ENCODE results near the gene VPS16.

The VPS16 gene

DNA sequence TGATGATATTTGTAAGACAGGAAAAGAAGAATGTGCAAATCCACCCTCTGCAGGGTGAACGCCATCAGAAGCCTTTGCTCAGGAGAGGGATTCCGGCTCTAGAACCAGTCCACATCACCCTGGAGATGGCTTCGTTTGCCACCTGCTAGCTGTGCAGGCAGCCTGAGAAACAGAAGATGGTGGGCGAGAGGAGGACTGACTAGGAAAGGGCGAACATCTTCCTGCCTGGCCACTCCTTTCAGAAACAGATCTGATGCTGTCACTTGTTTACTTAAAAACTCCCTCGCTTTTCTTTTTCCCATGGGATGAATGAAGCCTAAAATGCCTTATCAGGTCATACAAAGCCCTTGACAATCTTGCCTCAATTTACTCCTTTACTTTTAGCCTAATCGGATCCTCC lies 33.9 kb downstream of the VPS16 start:
- H3K27me3 ChIP-seq (replicated peaks; ENCODE audit: control insufficient read depth, insufficient read depth, low read length): no peaks in the 10 kb centered on the region
- H3K9me3 ChIP-seq (ENCODE audit: control insufficient read depth, low read length): no peaks in the 10 kb centered on the region
- H3K9ac ChIP-seq (ENCODE audit: low read length): peak overlapping the region; percentile 91
- H3K36me3 ChIP-seq (ENCODE audit: control insufficient read depth, insufficient read depth, low read length, severe bottlenecking): no peaks in the 10 kb centered on the region
- H3K4me1 ChIP-seq (ENCODE audit: control insufficient read depth, insufficient read depth, low read length): peaks cover 51% of the 10 kb centered on the region
- peak; percentile 22 for DNase-seq (ENCODE audit: low read depth)
- peak overlapping the region; percentile 96 for H3K4me3 ChIP-seq (ENCODE audit: low read length)

DNA sequence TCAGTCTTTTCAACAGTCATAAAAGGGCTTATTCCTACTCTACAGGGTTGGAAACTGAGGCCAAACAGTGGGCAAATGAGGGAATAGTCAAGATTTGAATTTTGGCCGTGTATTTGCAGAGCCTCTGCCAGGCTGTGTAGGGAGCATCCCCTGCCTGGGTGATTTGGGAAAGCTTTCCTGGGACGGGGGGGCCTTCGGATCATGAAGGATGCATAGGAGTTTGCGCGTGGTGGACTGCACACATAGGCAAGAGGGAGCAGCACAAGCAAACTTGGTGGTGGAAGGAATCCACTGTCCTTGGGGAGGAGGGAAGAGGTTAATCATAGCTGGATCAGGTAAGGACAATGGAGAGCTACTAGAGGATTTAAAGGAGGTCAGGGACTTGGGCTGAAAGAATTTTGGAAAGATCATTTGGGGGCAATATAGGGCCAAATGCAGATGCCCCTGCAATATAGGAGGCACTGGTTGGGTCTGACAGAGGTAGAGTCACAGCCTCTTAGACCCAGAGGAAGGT lies 35.2 kb downstream of the VPS16 start:
- H3K4me3 ChIP-seq (ENCODE audit: low read length): no peak overlapping the region
- peaks cover 50% of the 10 kb centered on the region for H3K4me1 ChIP-seq (ENCODE audit: control insufficient read depth, insufficient read depth, low read length)
- DNase-seq (ENCODE audit: low read depth): no peak
- H3K36me3 ChIP-seq (ENCODE audit: control insufficient read depth, insufficient read depth, low read length, severe bottlenecking): no peaks in the 10 kb centered on the region
- no peak overlapping the region for H3K9ac ChIP-seq (ENCODE audit: low read length)
- no peaks in the 10 kb centered on the region for H3K9me3 ChIP-seq (ENCODE audit: control insufficient read depth, low read length)
- H3K27me3 ChIP-seq (replicated peaks; ENCODE audit: control insufficient read depth, insufficient read depth, low read length): no peaks in the 10 kb centered on the region

DNA sequence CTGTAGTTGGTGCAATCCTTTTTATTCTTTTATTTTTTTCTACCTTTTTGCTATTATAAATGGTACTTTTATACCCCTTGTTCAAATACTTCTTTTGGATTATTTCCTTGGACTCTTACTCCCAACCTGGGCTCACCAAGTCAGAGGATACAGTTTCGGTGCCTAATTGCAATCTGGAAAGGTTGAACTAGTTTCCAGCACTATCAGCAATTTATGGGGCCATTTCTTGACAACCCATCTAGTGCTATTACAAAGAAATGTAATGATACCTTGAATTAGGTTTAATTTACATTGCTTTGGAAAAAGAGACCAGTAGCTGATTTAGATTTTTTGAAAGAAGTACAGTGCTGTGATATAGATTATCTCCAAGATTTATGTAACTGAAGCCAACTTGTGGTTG lies 38.0 kb downstream of the VPS16 start:
- no peaks in the 10 kb centered on the region for H3K36me3 ChIP-seq (ENCODE audit: control insufficient read depth, insufficient read depth, low read length, severe bottlenecking)

DNA sequence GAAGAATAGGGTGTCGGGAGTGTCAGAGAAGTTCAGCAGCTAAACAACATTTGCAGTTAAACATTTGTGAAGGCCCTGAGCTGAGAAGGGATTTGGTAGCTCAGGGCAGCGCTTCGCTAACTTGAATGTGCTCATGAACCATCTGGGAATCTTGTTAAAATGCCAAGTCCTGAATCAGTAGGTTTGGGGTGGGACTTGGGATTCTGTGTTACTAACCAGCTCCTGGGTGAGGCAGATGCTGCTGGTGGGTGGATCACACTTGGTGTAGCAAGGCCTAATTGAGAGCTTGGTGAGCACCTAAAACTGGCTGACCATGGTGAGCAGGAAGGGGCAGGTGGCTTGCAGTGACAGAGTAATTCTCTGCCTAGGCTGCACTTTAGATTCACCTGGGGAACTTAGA lies 38.6 kb downstream of the VPS16 start:
- no peaks in the 10 kb centered on the region for H3K9me3 ChIP-seq (ENCODE audit: control insufficient read depth, low read length)
- no peak overlapping the region for H3K9ac ChIP-seq (ENCODE audit: low read length)
- no peaks in the 10 kb centered on the region for H3K27me3 ChIP-seq (replicated peaks; ENCODE audit: control insufficient read depth, insufficient read depth, low read length)
- H3K36me3 ChIP-seq (ENCODE audit: control insufficient read depth, insufficient read depth, low read length, severe bottlenecking): no peaks in the 10 kb centered on the region
- peak; percentile 72 for DNase-seq (ENCODE audit: low read depth)
- peaks cover 32% of the 10 kb centered on the region for H3K4me1 ChIP-seq (ENCODE audit: control insufficient read depth, insufficient read depth, low read length)
- H3K4me3 ChIP-seq (ENCODE audit: low read length): no peak overlapping the region

More for the DNA sequence above, 38.0 kb downstream of the VPS16 start:
- H3K9me3 ChIP-seq (ENCODE audit: control insufficient read depth, low read length): no peaks in the 10 kb centered on the region
- H3K9ac ChIP-seq (ENCODE audit: low read length): no peak overlapping the region
- H3K4me3 ChIP-seq (ENCODE audit: low read length): no peak overlapping the region
- DNase-seq (ENCODE audit: low read depth): no peak
- no peaks in the 10 kb centered on the region for H3K27me3 ChIP-seq (replicated peaks; ENCODE audit: control insufficient read depth, insufficient read depth, low read length)
- peaks cover 28% of the 10 kb centered on the region for H3K4me1 ChIP-seq (ENCODE audit: control insufficient read depth, insufficient read depth, low read length)

DNA sequence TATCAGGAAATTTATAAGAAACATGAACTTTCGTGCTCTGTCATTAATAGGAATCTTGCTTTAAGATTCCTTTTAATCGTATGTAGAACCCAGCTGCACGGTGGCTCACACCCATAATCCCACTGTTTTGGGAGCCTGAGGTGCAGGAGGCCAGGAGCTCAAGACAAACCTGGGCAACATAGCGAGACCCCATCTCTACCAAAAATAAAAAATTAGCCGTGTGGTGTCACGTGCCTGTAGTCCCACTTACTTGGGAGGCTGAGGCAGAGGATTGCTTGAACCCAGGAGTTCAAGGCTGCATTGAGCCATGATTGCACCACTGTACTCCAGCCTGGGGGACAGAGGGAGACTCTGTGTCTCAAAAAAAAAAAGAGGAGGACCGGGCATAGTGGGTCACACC lies 40.1 kb downstream of the VPS16 start:
- H3K36me3 ChIP-seq (ENCODE audit: control insufficient read depth, insufficient read depth, low read length, severe bottlenecking): no peaks in the 10 kb centered on the region
- H3K9ac ChIP-seq (ENCODE audit: low read length): no peak overlapping the region

DNA sequence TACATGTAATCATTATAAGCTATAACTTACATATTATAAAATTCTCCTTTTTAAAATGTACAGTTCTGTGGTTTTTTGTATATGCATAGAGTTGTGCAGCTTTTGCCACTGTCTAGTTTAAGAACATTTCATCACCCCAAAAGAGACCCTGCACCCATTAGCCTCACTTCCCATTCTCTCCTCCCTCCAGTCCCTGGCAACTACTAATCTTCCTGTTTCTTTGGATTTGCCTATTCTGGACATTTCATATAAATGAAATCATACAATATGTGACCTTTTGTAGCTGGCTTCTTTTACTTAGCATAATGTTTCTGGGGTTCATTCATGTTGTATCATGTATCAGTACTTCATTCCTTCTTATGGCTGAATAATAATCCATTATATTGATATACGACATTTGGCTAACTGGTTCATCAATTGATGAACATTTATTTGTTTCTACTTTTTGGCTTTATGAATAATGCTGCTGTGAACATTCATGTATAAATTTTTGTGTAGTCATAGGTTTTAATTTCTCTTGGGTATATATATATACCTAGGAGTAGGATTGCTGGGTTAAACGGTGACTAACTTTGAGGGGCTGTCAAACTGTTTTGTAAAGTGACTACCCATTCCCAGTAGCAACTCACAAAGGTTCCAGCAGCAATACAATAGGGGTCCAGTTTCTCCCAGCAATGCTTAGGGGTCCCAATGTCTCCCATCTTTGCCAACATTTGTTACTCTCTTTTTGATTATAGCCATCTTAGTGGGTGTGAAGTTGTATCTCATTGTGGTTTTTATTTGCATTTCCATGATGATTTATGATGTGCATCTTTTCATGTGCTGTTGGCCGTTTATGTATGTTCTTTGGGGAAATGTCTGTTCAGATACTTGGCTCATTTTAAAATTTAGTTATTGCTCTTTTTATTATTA lies 43.4 kb downstream of the VPS16 start:
- Histone ChIP-seq H3K9me3 (ENCODE audit: control insufficient read depth, low read length) (no peaks in the 10 kb centered on the region), H3K36me3 (ENCODE audit: control insufficient read depth, insufficient read depth, low read length, severe bottlenecking) (no peaks in the 10 kb centered on the region), H3K27me3 (replicated peaks; ENCODE audit: control insufficient read depth, insufficient read depth, low read length) (no peaks in the 10 kb centered on the region), H3K9ac (ENCODE audit: low read length) (no peak overlapping the region), H3K4me1 (ENCODE audit: control insufficient read depth, insufficient read depth, low read length) (peaks cover 20% of the 10 kb centered on the region), H3K4me3 (ENCODE audit: low read length) (no peak overlapping the region)
- no peak for DNase-seq (ENCODE audit: low read depth)

More for the DNA sequence above, 40.1 kb downstream of the VPS16 start:
- no peak overlapping the region for H3K4me3 ChIP-seq (ENCODE audit: low read length)
- H3K27me3 ChIP-seq (replicated peaks; ENCODE audit: control insufficient read depth, insufficient read depth, low read length): no peaks in the 10 kb centered on the region
- DNase-seq (ENCODE audit: low read depth): no peak
- no peaks in the 10 kb centered on the region for H3K9me3 ChIP-seq (ENCODE audit: control insufficient read depth, low read length)
- H3K4me1 ChIP-seq (ENCODE audit: control insufficient read depth, insufficient read depth, low read length): peaks cover 20% of the 10 kb centered on the region

DNA sequence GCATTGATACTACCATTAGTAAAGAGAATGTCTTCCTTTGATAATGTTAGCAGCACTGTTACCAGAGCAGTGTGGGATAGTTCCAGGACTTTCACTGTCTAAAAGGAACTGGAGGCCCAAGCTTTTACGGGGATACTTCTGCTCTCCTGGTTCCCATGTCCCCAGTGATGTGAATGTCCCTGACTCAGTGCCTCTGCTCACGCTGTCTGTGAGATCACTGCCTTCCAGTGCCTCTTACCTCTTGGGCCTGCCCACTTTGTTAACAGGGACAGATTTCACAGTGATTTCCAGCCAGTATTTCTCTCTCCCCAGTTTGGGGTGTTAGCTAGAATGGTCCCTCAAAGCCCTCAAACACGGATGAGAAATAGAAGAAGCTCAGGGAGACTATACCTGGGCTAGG lies 47.2 kb downstream of the VPS16 start:
- Histone ChIP-seq H3K27me3 (replicated peaks; ENCODE audit: control insufficient read depth, insufficient read depth, low read length) (no peaks in the 10 kb centered on the region), H3K9ac (ENCODE audit: low read length) (no peak overlapping the region), H3K4me3 (ENCODE audit: low read length) (no peak overlapping the region), H3K9me3 (ENCODE audit: control insufficient read depth, low read length) (no peaks in the 10 kb centered on the region), H3K4me1 (ENCODE audit: control insufficient read depth, insufficient read depth, low read length) (peaks cover 18% of the 10 kb centered on the region), H3K36me3 (ENCODE audit: control insufficient read depth, insufficient read depth, low read length, severe bottlenecking) (no peaks in the 10 kb centered on the region)
- no peak for DNase-seq (ENCODE audit: low read depth)

DNA sequence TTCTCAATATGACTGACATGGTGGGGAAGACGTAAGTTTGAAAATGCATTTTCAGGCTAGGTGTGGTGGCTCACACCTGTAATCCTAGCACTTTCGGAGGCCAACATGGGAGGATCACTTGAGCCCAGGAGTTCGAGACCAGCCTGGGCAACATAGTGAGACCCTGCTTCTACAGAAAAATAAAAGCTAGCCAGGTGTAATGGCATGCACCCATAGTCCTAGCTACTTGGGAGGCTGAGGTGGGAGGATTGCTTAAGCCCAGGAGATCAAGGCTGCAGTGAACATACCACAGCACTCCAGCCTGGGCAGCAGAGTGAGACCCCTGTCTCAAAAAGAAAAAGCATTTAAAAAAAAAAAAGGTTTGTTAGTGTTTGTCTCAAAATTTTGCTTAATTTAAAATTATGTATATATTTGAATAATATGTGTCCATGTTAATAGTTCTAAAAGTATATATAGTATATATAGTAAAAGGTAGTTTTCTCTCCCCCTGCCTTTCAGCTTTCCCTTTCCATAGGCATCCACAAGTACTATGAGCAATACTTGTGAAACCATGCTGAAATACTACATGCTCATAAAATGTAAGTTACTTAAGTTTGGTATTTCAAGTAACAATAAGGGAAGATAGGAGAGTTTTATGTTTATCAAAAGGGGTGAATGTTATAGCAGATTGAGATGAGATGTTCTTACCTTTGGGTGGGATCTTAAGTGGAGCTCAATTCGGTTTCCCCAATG lies 47.8 kb downstream of the VPS16 start:
- no peaks in the 10 kb centered on the region for H3K27me3 ChIP-seq (replicated peaks; ENCODE audit: control insufficient read depth, insufficient read depth, low read length)
- H3K9ac ChIP-seq (ENCODE audit: low read length): no peak overlapping the region
- DNase-seq (ENCODE audit: low read depth): no peak
- no peak overlapping the region for H3K4me3 ChIP-seq (ENCODE audit: low read length)
- H3K4me1 ChIP-seq (ENCODE audit: control insufficient read depth, insufficient read depth, low read length): peaks cover 18% of the 10 kb centered on the region
- H3K9me3 ChIP-seq (ENCODE audit: control insufficient read depth, low read length): no peaks in the 10 kb centered on the region
- no peaks in the 10 kb centered on the region for H3K36me3 ChIP-seq (ENCODE audit: control insufficient read depth, insufficient read depth, low read length, severe bottlenecking)

DNA sequence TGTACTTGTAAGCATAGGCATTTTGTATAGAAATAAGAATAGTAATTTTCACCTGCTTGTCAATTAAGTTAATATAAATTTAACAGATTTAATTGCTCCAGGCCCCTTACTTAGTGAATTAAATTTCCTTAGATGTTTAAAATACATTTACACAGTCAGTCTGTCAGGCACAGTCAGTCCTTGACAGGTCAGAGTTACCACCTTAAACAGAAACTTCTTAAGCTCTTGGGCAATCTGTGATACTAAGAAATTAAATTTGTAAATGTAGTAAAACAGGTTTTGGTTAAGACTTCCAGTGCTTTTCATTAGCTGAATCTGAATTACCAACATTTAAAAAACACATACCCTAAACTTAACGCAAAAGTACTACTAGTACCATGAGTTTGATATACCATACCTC lies 48.7 kb downstream of the VPS16 start:
- Histone ChIP-seq H3K9me3 (ENCODE audit: control insufficient read depth, low read length) (no peaks in the 10 kb centered on the region), H3K4me3 (ENCODE audit: low read length) (no peak overlapping the region), H3K4me1 (ENCODE audit: control insufficient read depth, insufficient read depth, low read length) (peaks cover 14% of the 10 kb centered on the region), H3K27me3 (replicated peaks; ENCODE audit: control insufficient read depth, insufficient read depth, low read length) (no peaks in the 10 kb centered on the region), H3K36me3 (ENCODE audit: control insufficient read depth, insufficient read depth, low read length, severe bottlenecking) (no peaks in the 10 kb centered on the region), H3K9ac (ENCODE audit: low read length) (no peak overlapping the region)
- DNase-seq (ENCODE audit: low read depth): no peak

DNA sequence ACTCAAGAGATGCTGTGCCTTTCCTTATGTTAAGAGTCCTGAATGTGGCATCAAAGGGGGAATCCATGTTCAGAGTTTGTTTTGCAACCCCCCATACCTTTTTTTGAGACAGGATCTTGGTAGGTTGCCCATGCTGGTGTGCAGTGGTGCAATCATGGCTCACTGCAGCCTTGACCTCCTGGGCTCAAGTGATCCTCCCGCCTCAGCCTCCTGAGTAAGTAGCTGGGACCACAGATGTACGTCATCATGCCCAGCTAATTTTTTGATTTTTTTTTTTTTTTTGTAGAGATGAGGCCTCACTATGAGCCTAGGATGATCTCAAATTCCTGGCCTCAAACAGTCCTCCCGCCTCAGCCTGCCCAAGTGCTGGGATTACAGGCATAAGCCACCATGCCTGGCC lies 49.3 kb downstream of the VPS16 start:
- no peak for DNase-seq (ENCODE audit: low read depth)

DNA sequence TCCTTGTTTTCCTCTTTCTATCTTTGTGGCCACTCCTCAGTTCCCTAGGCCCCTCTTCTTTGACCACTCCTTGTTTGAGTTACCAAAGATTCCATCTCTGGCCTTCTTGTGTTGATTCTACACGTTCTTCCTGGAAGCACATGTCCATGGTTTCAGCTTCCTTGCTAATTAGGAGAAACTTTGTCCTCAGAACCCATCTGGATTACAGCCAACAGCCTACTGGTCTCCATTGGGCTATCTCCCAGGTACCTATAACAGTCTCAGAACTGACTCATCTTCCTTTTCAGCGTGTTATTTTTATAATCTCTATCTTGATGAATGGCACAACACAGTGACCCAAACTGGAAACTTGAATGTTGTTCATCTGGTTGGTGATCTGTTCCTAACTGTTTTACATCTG lies 50.2 kb downstream of the VPS16 start:
- Histone ChIP-seq H3K9me3 (ENCODE audit: control insufficient read depth, low read length) (no peaks in the 10 kb centered on the region), H3K27me3 (replicated peaks; ENCODE audit: control insufficient read depth, insufficient read depth, low read length) (no peaks in the 10 kb centered on the region), H3K4me3 (ENCODE audit: low read length) (no peak overlapping the region), H3K9ac (ENCODE audit: low read length) (no peak overlapping the region), H3K4me1 (ENCODE audit: control insufficient read depth, insufficient read depth, low read length) (peaks cover 14% of the 10 kb centered on the region), H3K36me3 (ENCODE audit: control insufficient read depth, insufficient read depth, low read length, severe bottlenecking) (no peaks in the 10 kb centered on the region)
- no peak for DNase-seq (ENCODE audit: low read depth)

More for the DNA sequence above, 49.3 kb downstream of the VPS16 start:
- H3K36me3 ChIP-seq (ENCODE audit: control insufficient read depth, insufficient read depth, low read length, severe bottlenecking): no peaks in the 10 kb centered on the region
- no peaks in the 10 kb centered on the region for H3K27me3 ChIP-seq (replicated peaks; ENCODE audit: control insufficient read depth, insufficient read depth, low read length)
- no peak overlapping the region for H3K9ac ChIP-seq (ENCODE audit: low read length)
- no peak overlapping the region for H3K4me3 ChIP-seq (ENCODE audit: low read length)
- H3K4me1 ChIP-seq (ENCODE audit: control insufficient read depth, insufficient read depth, low read length): peaks cover 14% of the 10 kb centered on the region
- no peaks in the 10 kb centered on the region for H3K9me3 ChIP-seq (ENCODE audit: control insufficient read depth, low read length)
